Lower leg skin (tissue), 3 donors: ENCODE data around the gene TSR3.

Experiments used
- POLR2A ChIP-seq, 2 donors: fragments of 450-650 bp; IDR thresholded peaks; one replicate each; pipeline ENCODE4 v1.6.1; 2016 to 2017; ENCODE audit warnings: antibody characterized with exemption in 2 of 2, mild to moderate bottlenecking in 1 of 2, moderate library complexity in 1 of 2
- TF ChIP-seq, protein P1 (sequence below), 3 donors: fragments of 450-650 bp; IDR thresholded peaks; one replicate each; pipeline ENCODE4 v1.5.1; 2016; ENCODE audit warnings: antibody characterized with exemption in 3 of 3, mild to moderate bottlenecking in 3 of 3, moderate library complexity in 2 of 3

DNA sequence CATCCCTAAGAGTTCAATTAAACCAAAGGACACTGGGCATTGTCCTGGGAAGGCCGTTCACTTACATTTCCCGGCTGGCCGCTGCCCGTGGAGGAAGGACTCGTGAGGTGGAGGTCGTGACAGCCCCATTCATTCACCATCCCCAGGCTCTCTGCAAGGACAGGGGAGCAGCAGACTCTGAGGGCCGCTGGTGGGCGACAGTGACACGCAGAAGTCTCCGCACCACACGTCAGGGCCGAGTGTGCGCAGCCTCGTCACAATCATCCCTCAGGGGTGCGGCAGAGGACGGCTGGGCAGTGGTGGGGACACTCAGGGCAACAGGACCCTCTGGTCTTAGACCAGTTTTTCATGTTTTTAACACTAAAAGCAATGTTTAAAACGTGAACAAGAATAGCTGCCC lies 41.1 kb upstream of the TSR3 start:
- no peak for TF ChIP-seq POLR2A (IDR thresholded peaks at IDR 0.05)
- TF ChIP-seq, protein P1, sequence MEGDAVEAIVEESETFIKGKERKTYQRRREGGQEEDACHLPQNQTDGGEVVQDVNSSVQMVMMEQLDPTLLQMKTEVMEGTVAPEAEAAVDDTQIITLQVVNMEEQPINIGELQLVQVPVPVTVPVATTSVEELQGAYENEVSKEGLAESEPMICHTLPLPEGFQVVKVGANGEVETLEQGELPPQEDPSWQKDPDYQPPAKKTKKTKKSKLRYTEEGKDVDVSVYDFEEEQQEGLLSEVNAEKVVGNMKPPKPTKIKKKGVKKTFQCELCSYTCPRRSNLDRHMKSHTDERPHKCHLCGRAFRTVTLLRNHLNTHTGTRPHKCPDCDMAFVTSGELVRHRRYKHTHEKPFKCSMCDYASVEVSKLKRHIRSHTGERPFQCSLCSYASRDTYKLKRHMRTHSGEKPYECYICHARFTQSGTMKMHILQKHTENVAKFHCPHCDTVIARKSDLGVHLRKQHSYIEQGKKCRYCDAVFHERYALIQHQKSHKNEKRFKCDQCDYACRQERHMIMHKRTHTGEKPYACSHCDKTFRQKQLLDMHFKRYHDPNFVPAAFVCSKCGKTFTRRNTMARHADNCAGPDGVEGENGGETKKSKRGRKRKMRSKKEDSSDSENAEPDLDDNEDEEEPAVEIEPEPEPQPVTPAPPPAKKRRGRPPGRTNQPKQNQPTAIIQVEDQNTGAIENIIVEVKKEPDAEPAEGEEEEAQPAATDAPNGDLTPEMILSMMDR (IDR thresholded peaks at IDR 0.05), result no peak
